Hepatocyte (in vitro differentiated cells): Measurements from ENCODE around the gene TENT5A. TPM values are rescaled to one million over a fixed set of nuclear protein-coding genes. Genes with fewer than 3 reads are reported as not detected.

ENCODE experiments used
- DNase-seq: peaks from one replicate; pipeline ENCODE4 v3.0.0-alpha.2; 2016; ENCODE audit warnings: low spot score
- H2AFZ ChIP-seq: fragments of 200-600 bp; sonication (generic); 2 replicates; pipeline ENCODE4 v1.6.0; 2016; ENCODE audit warnings: antibody characterized with exemption, mild to moderate bottlenecking
- H3K27ac ChIP-seq: fragments of 200-600 bp; sonication (generic); 2 replicates; pipeline ENCODE4 v1.5.1; 2016; ENCODE audit warnings: mild to moderate bottlenecking
- H3K27me3 ChIP-seq: fragments of 200-600 bp; sonication (generic); 2 replicates; pipeline ENCODE4 v1.6.1; 2016
- H3K36me3 ChIP-seq: fragments of 200-600 bp; sonication (generic); replicated peaks from 2 replicates; pipeline ENCODE4 v1.5.1; 2016; ENCODE audit warnings: low read depth; ENCODE audit not compliant: insufficient read depth
- H3K4me1 ChIP-seq: fragments of 200-600 bp; sonication (generic); 2 replicates; pipeline ENCODE4 v1.5.1; 2016; ENCODE audit warnings: mild to moderate bottlenecking, moderate library complexity; ENCODE audit not compliant: insufficient read depth
- H3K4me2 ChIP-seq: fragments of 200-600 bp; sonication (generic); 2 replicates; pipeline ENCODE4 v1.6.0; 2016
- H3K4me3 ChIP-seq: fragments of 200-600 bp; sonication (generic); 2 replicates; pipeline ENCODE4 v1.5.1; 2016; ENCODE audit warnings: mild to moderate bottlenecking
- H3K79me2 ChIP-seq: fragments of 200-600 bp; sonication (generic); 2 replicates; pipeline ENCODE4 v1.6.0; 2017; ENCODE audit warnings: mild to moderate bottlenecking
- H3K9me2 ChIP-seq: fragments of 200-600 bp; sonication (generic); replicated peaks from 2 replicates; pipeline ENCODE4 v1.6.0; 2017; ENCODE audit warnings: mild to moderate bottlenecking; ENCODE audit not compliant: insufficient read depth
- H3K9me3 ChIP-seq: fragments of 200-600 bp; sonication (generic); 2 replicates; pipeline ENCODE4 v1.5.1; 2016; ENCODE audit warnings: low read depth, mild to moderate bottlenecking
- H4K20me1 ChIP-seq: fragments of 200-600 bp; sonication (generic); 2 replicates; pipeline ENCODE4 v1.6.0; 2016; ENCODE audit warnings: mild to moderate bottlenecking; ENCODE audit not compliant: insufficient read depth, poor library complexity, severe bottlenecking
- EZH2 ChIP-seq: fragments of 200-600 bp; sonication (generic); IDR thresholded peaks from 2 replicates; pipeline ENCODE4 v1.6.1; 2016; ENCODE audit warnings: antibody characterized with exemption, mild to moderate bottlenecking, borderline replicate concordance
- EZH2phosphoT487 ChIP-seq: fragments of 200-600 bp; sonication (generic); IDR thresholded peaks from one replicate; pipeline ENCODE4 v1.6.1; 2018; ENCODE audit warnings: antibody characterized with exemption, mild to moderate bottlenecking, low read depth, moderate library complexity; ENCODE audit not compliant: unreplicated experiment, severe bottlenecking
- WGBS: methylation state at CpG from one replicate; pipeline ENCODE4 v1.1.6; 2016; ENCODE audit warnings: low lambda C conversion rate; ENCODE audit errors: missing lambda C conversion rate; 5-methylcytosine and 5-hydroxymethylcytosine counted together
- polyA plus RNA-seq: library from polyadenylated mRNA; unstranded; fragments of >200 nt; fragmentation: Nextera tagmentation; extraction: Ambion mirVana; gene quantifications from 2 replicates; pipeline ENCODE4 v1.2.1, GENCODE V29; 2016
- total RNA-seq: library from RNA; depleted of rRNA; stranded (reverse); fragments of >200 nt; gene quantifications from 2 replicates; pipeline ENCODE4 v1.2.3, GENCODE V29; 2014
- TF ChIP-seq, protein P1 (sequence below): fragments of 200-600 bp; sonication (generic); IDR thresholded peaks from 2 replicates; pipeline ENCODE4 v1.5.1; 2016; ENCODE audit warnings: antibody characterized with exemption, mild to moderate bottlenecking; ENCODE audit not compliant: poor library complexity

Gene TENT5A
- total and polyA plus RNA-seq, 2 experiments from 2014 or later = 79.6 to 101 TPM

- Histone ChIP-seq H2AFZ (no peak overlapping the region), H3K4me1 (peaks cover 6% of the 10 kb centered on the region), H3K4me3 (no peak overlapping the region), H3K27ac (no peak overlapping the region), H3K79me2 (peaks cover 15% of the 10 kb centered on the region), H3K9me3 (no peaks in the 10 kb centered on the region), H3K36me3 (no peaks in the 10 kb centered on the region), H4K20me1 (peaks cover 10% of the 10 kb centered on the region), H3K9me2 (no peaks in the 10 kb centered on the region), H3K4me2 (no peak overlapping the region), H3K27me3 (no peaks in the 10 kb centered on the region)
- DNase-seq = no peak
- no peak for TF ChIP-seq EZH2phosphoT487
- TF ChIP-seq, protein P1, sequence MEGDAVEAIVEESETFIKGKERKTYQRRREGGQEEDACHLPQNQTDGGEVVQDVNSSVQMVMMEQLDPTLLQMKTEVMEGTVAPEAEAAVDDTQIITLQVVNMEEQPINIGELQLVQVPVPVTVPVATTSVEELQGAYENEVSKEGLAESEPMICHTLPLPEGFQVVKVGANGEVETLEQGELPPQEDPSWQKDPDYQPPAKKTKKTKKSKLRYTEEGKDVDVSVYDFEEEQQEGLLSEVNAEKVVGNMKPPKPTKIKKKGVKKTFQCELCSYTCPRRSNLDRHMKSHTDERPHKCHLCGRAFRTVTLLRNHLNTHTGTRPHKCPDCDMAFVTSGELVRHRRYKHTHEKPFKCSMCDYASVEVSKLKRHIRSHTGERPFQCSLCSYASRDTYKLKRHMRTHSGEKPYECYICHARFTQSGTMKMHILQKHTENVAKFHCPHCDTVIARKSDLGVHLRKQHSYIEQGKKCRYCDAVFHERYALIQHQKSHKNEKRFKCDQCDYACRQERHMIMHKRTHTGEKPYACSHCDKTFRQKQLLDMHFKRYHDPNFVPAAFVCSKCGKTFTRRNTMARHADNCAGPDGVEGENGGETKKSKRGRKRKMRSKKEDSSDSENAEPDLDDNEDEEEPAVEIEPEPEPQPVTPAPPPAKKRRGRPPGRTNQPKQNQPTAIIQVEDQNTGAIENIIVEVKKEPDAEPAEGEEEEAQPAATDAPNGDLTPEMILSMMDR = no peak
- no peak for TF ChIP-seq EZH2
- 84% methylated on average over 3 of the region's 3 CpGs for WGBS
Observed at GRCh38 chr6:81755551-81755950, 3.1 kb upstream of the TENT5A start.

- DNase-seq = no peak
- Histone ChIP-seq H4K20me1 (peaks cover 17% of the 10 kb centered on the region), H2AFZ (no peak overlapping the region), H3K79me2 (peaks cover 21% of the 10 kb centered on the region), H3K27me3 (no peaks in the 10 kb centered on the region), H3K9me3 (no peaks in the 10 kb centered on the region), H3K9me2 (no peaks in the 10 kb centered on the region), H3K4me3 (no peak overlapping the region), H3K4me1 (no peaks in the 10 kb centered on the region), H3K27ac (peak overlapping the region; percentile 99), H3K36me3 (no peaks in the 10 kb centered on the region), H3K4me2 (peak overlapping the region; percentile 93)
- TF ChIP-seq EZH2 = no peak
- TF ChIP-seq, protein P1 = no peak
- TF ChIP-seq EZH2phosphoT487 = no peak
- WGBS = 72% methylated on average over 6 of the region's 6 CpGs
Observed at GRCh38 chr6:81754906-81755305, 2.4 kb upstream of the TENT5A start.

DNA sequence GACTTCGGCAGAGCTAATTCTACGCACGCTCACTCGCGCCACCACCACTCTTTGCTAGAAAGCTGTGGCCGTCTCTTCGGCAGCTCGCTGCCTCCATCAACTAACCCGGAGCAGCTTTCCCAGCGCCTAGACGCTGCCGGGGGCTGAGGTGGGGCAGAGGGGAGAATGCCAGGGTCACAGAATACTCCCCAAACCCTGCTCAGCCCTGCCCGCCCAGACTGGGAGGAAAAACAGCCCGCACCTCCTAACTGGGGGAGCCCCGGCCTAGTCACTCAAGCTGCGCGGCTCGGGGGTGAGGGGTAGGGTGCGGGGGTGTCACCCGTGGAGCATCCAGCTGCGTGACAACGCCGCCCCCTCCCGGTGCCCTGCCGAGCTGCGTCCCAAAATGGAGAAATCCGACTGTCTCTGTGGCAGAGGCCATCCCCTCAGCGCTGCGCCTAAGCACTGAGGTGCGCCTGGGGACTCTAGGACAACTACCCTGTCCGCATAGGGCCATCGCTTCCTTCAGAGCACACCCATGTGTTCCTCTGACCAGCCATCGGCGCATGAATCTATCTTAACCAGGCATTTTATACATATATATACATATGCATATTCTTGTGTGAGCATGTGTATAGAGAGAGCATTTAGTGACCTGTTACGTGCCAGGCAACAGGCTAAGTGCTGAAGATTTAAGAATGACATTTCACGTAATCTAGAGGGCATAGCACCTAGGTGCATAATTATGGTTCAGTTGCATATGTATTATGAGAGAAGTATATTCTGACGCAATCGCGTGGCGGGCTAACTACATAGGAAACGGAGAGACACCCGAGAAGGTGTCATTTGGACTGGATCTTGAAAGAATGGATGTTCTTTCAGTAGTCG, 1.5 kb upstream of the TENT5A start:
- Histone ChIP-seq H3K27me3 (no peaks in the 10 kb centered on the region), H3K4me3 (peak overlapping the region; percentile 63), H3K9me3 (no peaks in the 10 kb centered on the region), H3K36me3 (no peaks in the 10 kb centered on the region), H3K4me1 (no peaks in the 10 kb centered on the region), H2AFZ (peak overlapping the region; percentile 49), H3K9me2 (no peaks in the 10 kb centered on the region), H4K20me1 (peaks cover 26% of the 10 kb centered on the region), H3K79me2 (peaks cover 31% of the 10 kb centered on the region), H3K4me2 (peak overlapping the region; percentile 93), H3K27ac (peak overlapping the region; percentile 99)
- WGBS = 23% methylated on average over 40 of the region's 43 CpGs
- TF ChIP-seq, protein P1 = peak; percentile 74
- TF ChIP-seq EZH2phosphoT487 = no peak
- DNase-seq = peak; percentile 90
